ENCODE data around the gene IRGC. TPM values are rescaled to one million over a fixed set of nuclear protein-coding genes. Genes with fewer than 3 reads are reported as not detected.

Gene IRGC
- total RNA-seq, 3 donors from 2014 or later, result not detected

DNA sequence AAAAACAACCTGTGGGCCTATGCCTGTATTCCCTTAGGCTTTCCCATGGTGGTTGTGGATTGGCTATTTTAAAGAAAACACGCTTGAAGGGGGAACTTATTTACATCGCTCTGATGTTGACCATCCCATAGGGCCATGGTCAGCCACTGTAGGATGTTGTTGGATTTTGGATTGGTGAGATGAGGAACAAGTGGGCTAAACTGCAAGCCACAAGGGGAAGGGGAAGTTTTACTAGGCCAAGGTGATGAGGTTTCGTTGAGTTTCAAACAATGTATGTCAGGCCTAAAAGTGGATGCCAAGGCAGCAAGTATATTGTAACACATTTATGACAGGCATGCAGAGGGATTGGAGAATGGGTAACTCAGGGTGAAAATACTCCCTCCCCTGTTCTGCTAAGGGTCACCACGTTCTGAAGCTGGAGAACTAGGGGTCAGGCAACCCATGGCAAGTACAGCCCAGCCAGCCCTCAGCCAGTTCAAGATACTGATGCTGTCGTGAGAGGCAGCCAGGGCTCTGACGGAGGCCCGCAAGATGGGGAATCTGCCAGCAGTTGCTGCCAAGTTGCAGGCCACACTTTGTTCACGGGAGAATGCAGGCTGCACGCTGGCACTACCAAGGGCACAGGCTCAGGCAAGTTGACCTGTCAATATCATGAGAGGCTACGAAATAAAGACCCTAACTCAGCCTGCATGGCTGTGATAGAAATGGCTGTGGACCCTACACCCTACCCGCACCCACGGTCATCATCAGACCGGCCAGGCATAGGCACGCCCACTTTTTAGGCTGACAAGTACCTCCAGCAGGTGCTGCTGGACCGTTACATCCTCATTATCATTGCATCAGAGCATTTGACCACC is 11.1 kb downstream of the IRGC start:
- intact Hi-C loops (cut with DNase I, micrococcal nuclease), result no loop called here
- DNase-seq (no peak), ATAC-seq (no peak)
- TF ChIP-seq, protein P1, sequence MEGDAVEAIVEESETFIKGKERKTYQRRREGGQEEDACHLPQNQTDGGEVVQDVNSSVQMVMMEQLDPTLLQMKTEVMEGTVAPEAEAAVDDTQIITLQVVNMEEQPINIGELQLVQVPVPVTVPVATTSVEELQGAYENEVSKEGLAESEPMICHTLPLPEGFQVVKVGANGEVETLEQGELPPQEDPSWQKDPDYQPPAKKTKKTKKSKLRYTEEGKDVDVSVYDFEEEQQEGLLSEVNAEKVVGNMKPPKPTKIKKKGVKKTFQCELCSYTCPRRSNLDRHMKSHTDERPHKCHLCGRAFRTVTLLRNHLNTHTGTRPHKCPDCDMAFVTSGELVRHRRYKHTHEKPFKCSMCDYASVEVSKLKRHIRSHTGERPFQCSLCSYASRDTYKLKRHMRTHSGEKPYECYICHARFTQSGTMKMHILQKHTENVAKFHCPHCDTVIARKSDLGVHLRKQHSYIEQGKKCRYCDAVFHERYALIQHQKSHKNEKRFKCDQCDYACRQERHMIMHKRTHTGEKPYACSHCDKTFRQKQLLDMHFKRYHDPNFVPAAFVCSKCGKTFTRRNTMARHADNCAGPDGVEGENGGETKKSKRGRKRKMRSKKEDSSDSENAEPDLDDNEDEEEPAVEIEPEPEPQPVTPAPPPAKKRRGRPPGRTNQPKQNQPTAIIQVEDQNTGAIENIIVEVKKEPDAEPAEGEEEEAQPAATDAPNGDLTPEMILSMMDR (IDR thresholded peaks at IDR 0.05), result no peak
- H3K4me1 ChIP-seq (ENCODE audit: low read depth), result no peaks in the 10 kb centered on the region
- H3K4me3 ChIP-seq, result no peak overlapping the region
- no peaks in the 10 kb centered on the region for H3K36me3 ChIP-seq (ENCODE audit: low read depth)
- no peaks in the 10 kb centered on the region for H3K9me3 ChIP-seq

DNA sequence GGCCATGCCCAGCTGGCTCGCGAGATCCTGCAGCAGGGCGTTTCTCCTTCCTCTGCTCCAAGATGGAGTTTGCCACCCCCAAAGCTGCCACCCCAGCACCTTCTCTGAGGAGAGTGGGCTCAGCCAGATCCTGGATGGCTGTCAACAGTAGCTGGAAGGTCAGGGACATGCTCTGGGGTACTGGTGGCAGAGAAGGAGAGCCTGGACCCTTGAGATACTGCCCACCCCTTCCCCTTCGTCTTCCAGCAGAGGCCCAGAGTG is 11.6 kb downstream of the IRGC start:
- Histone ChIP-seq H3K36me3 (ENCODE audit: low read depth) (no peaks in the 10 kb centered on the region), H3K4me1 (ENCODE audit: low read depth) (no peaks in the 10 kb centered on the region), H3K9me3 (no peaks in the 10 kb centered on the region), H3K4me3 (no peak overlapping the region)
- ATAC-seq (no peak), DNase-seq (no peak)
- intact Hi-C loops (cut with DNase I, micrococcal nuclease), result no loop called here
- TF ChIP-seq, protein P1 (IDR thresholded peaks at IDR 0.05), result no peak

DNA sequence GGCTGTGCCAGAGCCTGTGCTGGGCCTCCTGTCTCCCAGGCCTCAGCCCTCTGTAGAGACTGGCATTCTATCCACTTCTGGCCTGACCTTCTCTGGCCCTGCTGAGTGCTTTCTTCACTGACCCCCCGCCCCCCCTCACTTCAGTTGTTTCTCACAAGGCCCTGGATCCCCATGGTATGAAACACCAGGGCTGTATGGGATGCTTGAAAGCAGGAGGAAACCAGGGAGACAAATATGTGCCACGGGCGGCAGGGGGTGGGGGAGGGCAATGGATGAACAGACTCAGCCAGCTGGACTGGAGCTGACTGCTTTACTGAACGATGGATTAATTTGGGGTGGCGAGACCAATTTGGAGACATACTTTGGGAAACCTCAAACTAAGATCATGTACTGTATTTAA is 14.0 kb downstream of the IRGC start:
- no peaks in the 10 kb centered on the region for H3K36me3 ChIP-seq (ENCODE audit: low read depth)
- DNase-seq (no peak), ATAC-seq (no peak)
- intact Hi-C loops (cut with DNase I, micrococcal nuclease), result no loop called here
- no peak overlapping the region for H3K4me3 ChIP-seq
- H3K4me1 ChIP-seq (ENCODE audit: low read depth), result no peaks in the 10 kb centered on the region
- no peaks in the 10 kb centered on the region for H3K9me3 ChIP-seq
- TF ChIP-seq, protein P1 (IDR thresholded peaks at IDR 0.05), result no peak

DNA sequence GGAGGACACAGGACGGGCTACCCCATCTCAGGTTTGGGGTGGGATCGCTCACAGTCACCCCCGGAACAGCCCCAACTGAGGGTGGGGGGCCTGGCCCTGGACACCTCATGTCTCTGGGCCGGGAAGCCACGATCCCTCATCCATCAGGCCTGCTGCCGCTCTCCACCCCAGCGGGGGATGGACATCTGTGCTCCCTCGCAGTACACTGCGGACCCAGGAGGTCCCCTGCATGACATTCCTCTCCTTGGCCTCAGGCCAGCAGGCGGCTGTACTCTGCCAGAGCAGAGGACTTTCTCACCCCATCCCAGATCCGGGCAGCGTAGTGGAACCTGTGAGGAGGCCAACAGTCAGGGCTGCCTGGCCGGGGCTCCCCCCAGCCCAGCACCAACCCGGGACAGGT is 15.5 kb downstream of the IRGC start:
- intact Hi-C loops (cut with DNase I, micrococcal nuclease), result no loop called here
- no peak for ATAC-seq

DNA sequence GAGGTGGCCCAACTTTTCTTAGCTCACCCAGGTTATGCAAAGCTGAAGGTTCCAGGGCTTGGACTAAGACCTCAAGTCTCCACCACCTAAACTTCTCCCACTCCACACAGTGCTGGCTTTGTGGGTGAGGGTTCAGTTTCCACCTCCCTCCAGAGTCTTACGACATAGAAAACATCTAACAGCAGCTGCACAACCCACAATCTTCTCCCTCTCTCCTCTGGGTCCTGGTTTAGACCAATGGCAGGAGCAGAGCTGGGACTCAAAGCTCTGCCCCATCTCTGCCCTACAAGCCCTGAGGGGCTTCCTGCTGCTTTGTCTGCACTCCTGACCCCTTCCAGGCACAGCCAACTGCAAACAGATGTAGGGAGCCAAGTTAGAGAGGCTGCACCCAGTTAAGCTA is 16.0 kb downstream of the IRGC start:
- ATAC-seq, result no peak
- no peak overlapping the region for H3K4me3 ChIP-seq
- H3K4me1 ChIP-seq (ENCODE audit: low read depth), result no peaks in the 10 kb centered on the region
- TF ChIP-seq, protein P1 (IDR thresholded peaks at IDR 0.05), result no peak
- H3K36me3 ChIP-seq (ENCODE audit: low read depth), result no peaks in the 10 kb centered on the region
- intact Hi-C loops (cut with DNase I, micrococcal nuclease), result no loop called here
- H3K9me3 ChIP-seq, result no peaks in the 10 kb centered on the region
- DNase-seq, result no peak

More for the DNA sequence above, 15.5 kb downstream of the IRGC start:
- no peak for DNase-seq
- no peaks in the 10 kb centered on the region for H3K4me1 ChIP-seq (ENCODE audit: low read depth)
- H3K9me3 ChIP-seq, result no peaks in the 10 kb centered on the region
- TF ChIP-seq, protein P1 (IDR thresholded peaks at IDR 0.05), result no peak
- H3K36me3 ChIP-seq (ENCODE audit: low read depth), result no peaks in the 10 kb centered on the region
- H3K4me3 ChIP-seq, result no peak overlapping the region

Measured in mucosa of descending colon (tissue), 3 donors.